ENCODE measurements around the gene FUCA2.

The FUCA2 gene

DNA sequence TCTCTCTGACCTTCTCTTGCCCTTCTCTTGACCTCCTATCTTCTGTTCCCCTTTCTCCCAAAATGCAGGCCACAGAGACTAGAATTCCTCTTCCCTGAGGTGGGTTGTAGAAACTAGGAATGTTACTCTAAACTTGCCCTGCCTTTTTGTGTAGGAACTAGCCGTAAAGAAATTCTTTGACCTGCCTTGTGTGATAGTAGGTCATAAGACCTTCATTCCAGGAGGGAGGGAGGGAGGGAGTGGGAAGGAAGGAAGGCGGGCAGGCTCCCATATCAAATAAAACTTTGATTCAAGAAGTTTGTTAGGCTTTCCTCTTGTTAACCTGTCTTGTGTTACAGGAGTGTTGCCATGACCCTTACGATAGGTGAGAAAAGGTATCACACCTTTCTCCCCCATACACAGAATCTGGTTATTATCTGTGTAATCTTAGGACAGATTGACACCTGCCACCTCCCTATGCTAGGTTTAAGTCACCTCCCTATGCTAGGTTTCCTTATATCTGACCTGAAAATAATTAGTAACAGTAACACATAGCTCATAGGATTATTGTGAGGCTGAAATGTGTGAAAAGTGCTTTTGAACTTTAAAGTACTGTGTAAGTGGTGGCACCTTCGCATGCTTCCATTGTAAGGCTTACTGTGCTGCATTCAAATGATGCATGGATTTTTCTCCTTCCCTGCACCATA is 32.6 kb upstream of the FUCA2 start:
- Histone ChIP-seq H3K4me3 (ENCODE audit: low read length) (no peak overlapping the region), H3K9me3 (ENCODE audit: low read length) (no peaks in the 10 kb centered on the region), H3K36me3 (ENCODE audit: insufficient read depth, low read length) (no peaks in the 10 kb centered on the region), H3K27me3 (ENCODE audit: insufficient read depth, low read length) (no peaks in the 10 kb centered on the region), H2AFZ (ENCODE audit: low read depth, low read length) (no peak overlapping the region), H3K4me1 (ENCODE audit: insufficient read depth, low read length) (peaks cover 11% of the 10 kb centered on the region)

DNA sequence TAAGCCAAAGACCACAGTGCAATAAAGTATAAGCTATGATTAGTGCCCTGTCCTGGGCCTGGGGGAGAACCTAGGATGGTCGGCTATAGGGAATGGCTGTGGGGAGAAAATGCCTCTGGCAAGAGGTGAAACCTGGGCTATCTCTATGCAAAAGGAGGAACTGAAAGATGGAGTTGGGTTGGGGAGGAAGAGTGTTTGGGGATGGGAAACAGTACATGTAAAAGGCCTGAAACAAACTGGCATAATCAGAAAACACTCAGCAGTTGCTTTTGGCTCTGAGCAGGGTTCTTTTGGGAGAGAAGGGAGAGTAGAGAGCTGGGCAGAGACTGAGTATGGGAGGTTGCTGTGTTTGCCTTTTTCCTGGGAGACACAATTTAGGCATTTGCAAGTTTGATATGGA is 31.9 kb upstream of the FUCA2 start:
- H2AFZ ChIP-seq (ENCODE audit: low read depth, low read length) = no peak overlapping the region
- H3K36me3 ChIP-seq (ENCODE audit: insufficient read depth, low read length) = no peaks in the 10 kb centered on the region
- H3K27me3 ChIP-seq (ENCODE audit: insufficient read depth, low read length) = no peaks in the 10 kb centered on the region
- no peaks in the 10 kb centered on the region for H3K9me3 ChIP-seq (ENCODE audit: low read length)
- H3K4me1 ChIP-seq (ENCODE audit: insufficient read depth, low read length) = peaks cover 11% of the 10 kb centered on the region
- H3K4me3 ChIP-seq (ENCODE audit: low read length) = no peak overlapping the region

DNA sequence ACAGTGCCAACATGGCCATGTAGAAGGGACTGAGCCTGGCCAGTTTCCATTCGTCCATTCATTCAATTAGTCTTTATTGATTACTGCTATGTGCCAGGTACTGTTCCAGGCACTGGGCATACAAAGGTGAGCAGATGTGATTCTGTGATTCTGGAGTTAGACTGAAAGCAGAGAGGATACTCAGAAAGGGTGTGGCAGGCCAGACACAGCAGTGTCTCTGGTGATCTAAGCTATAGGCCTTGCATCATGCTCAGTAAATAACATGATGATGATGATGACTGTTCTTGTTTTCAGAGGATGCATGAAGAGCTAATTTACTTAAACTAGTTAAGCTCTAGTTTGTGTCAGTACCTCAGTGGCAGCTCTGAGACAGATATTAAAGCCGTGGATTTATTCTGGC is 31.4 kb upstream of the FUCA2 start:
- Histone ChIP-seq H2AFZ (ENCODE audit: low read depth, low read length) (no peak overlapping the region), H3K4me3 (ENCODE audit: low read length) (no peak overlapping the region), H3K9me3 (ENCODE audit: low read length) (no peaks in the 10 kb centered on the region), H3K27me3 (ENCODE audit: insufficient read depth, low read length) (no peaks in the 10 kb centered on the region), H3K36me3 (ENCODE audit: insufficient read depth, low read length) (no peaks in the 10 kb centered on the region), H3K4me1 (ENCODE audit: insufficient read depth, low read length) (peaks cover 13% of the 10 kb centered on the region)

GRCh38 chr6:143540192-143540591 is 28.7 kb upstream of the FUCA2 start:
- Histone ChIP-seq H3K9me3 (ENCODE audit: low read length) (no peaks in the 10 kb centered on the region), H2AFZ (ENCODE audit: low read depth, low read length) (no peak overlapping the region), H3K4me3 (ENCODE audit: low read length) (no peak overlapping the region), H3K36me3 (ENCODE audit: insufficient read depth, low read length) (no peaks in the 10 kb centered on the region), H3K27me3 (ENCODE audit: insufficient read depth, low read length) (no peaks in the 10 kb centered on the region), H3K4me1 (ENCODE audit: insufficient read depth, low read length) (peaks cover 18% of the 10 kb centered on the region)

DNA sequence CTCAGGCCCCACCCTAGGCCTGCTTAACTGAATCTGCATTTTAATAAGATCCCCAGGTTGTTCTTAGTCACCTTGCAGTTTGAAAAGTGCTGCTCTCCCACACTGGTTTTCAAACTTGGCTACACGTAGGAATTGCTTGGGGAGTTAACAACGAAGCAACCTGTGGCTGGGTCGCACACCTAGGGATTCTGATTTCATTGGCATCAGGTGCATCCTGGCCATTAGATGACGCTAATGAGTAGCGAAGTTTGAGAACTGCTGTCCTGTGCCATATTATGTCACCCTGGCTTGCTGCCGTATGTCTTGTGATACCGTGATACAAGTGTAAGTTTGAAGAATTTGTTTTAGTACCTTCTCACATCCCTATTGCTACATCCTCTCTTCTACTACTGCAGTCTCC is 28.2 kb upstream of the FUCA2 start:
- Histone ChIP-seq H3K36me3 (ENCODE audit: insufficient read depth, low read length) (no peaks in the 10 kb centered on the region), H2AFZ (ENCODE audit: low read depth, low read length) (no peak overlapping the region), H3K4me3 (ENCODE audit: low read length) (no peak overlapping the region), H3K27me3 (ENCODE audit: insufficient read depth, low read length) (no peaks in the 10 kb centered on the region), H3K4me1 (ENCODE audit: insufficient read depth, low read length) (peaks cover 18% of the 10 kb centered on the region), H3K9me3 (ENCODE audit: low read length) (no peaks in the 10 kb centered on the region)

DNA sequence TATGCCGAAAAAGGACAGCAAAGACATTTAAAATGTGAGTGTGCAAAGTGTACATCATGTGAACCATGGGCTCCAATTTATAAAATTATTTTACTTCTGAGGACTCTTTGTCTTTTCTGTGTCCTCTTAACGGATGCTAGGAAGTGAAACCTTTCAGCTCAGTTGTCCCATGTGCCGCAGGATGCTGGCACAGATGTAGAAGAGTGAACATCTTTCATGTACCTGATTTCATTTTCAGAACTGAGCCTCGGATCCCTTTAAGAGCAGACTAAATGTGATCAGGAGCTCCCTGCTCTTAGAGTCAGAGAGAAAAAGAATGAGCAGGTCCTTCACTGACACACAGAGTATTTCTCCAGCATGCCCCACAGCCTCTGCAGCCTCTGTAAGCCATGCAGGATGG is 27.6 kb upstream of the FUCA2 start:
- Histone ChIP-seq H3K4me3 (ENCODE audit: low read length) (no peak overlapping the region), H3K4me1 (ENCODE audit: insufficient read depth, low read length) (peaks cover 15% of the 10 kb centered on the region), H3K27me3 (ENCODE audit: insufficient read depth, low read length) (no peaks in the 10 kb centered on the region), H2AFZ (ENCODE audit: low read depth, low read length) (no peak overlapping the region), H3K9me3 (ENCODE audit: low read length) (no peaks in the 10 kb centered on the region), H3K36me3 (ENCODE audit: insufficient read depth, low read length) (no peaks in the 10 kb centered on the region)

DNA sequence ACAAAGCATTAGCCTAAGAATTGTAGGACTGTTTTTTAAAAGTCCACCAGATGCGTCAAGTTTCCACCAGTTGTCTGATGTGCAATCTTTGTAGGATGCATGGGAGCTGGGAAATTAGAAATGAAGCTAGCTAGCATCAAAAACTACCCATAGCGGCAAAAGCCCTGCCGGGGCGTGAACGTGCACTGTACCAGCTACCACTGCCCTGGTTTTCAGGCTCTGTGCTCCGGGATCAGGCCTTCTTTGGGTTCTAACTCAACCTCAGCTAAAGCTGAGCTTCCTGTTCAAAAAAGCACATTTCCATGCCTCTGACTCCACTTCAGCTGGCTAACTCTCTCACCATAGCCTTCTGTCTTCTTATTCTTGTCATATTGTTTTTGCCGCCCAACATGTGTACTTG is 26.9 kb upstream of the FUCA2 start:
- Histone ChIP-seq H3K4me1 (ENCODE audit: insufficient read depth, low read length) (peaks cover 8% of the 10 kb centered on the region), H3K36me3 (ENCODE audit: insufficient read depth, low read length) (no peaks in the 10 kb centered on the region), H3K9me3 (ENCODE audit: low read length) (no peaks in the 10 kb centered on the region), H2AFZ (ENCODE audit: low read depth, low read length) (no peak overlapping the region), H3K27me3 (ENCODE audit: insufficient read depth, low read length) (no peaks in the 10 kb centered on the region), H3K4me3 (ENCODE audit: low read length) (no peak overlapping the region)

DNA sequence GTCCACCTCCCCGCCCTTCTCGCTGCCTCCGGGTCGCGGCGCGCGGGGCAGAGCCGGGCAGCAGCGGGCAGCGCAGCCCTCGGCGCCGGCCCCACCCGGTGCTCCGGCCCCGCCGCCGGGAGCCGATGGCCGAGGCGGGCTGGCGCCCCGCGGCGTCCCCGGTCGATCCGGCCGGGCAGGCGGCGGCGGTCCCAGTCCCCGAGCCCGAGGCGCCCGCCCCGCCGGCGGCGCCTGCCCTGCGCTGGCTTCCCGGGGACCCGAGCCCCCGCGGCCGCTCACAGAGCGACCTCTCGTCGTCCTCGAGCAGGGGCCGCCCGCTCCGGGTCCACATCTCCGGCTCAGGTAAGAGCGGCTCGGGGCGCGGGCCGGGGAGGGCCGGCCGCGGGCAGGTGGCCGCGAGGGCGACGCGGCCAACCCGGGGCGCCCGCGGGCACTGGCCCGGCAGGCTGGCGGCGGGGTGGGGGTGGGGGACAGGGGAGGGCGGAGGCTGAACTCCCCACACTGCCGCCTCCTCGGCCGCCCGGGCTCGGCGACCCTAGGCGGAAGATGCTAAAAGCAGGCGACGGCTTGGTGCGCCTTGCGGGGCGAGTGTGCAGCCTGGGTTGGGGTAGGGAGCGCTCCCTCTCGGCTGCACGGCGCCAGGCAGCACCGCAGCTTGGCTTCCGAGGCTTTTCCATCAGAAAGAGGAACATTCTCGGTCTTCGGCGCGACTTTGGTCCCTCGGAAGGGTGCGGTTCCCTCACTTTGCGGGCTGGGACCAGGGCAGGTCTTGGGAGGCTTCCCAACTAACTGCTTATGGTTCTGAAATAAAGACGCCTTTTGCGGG is 25.6 kb upstream of the FUCA2 start:
- H3K9me3 ChIP-seq (ENCODE audit: low read length) = no peaks in the 10 kb centered on the region
- H3K4me1 ChIP-seq (ENCODE audit: insufficient read depth, low read length) = peaks cover 7% of the 10 kb centered on the region
- no peaks in the 10 kb centered on the region for H3K27me3 ChIP-seq (ENCODE audit: insufficient read depth, low read length)
- peak overlapping the region; percentile 96 for H2AFZ ChIP-seq (ENCODE audit: low read depth, low read length)
- no peaks in the 10 kb centered on the region for H3K36me3 ChIP-seq (ENCODE audit: insufficient read depth, low read length)
- peak overlapping the region; percentile 63 for H3K4me3 ChIP-seq (ENCODE audit: low read length)

- no peaks in the 10 kb centered on the region for H3K27me3 ChIP-seq (ENCODE audit: insufficient read depth, low read length)
Observed at GRCh38 chr6:143536461-143536865, 24.9 kb upstream of the FUCA2 start.

GRCh38 chr6:143535189-143535614 is 23.7 kb upstream of the FUCA2 start:
- Histone ChIP-seq H2AFZ (ENCODE audit: low read depth, low read length) (no peak overlapping the region), H3K36me3 (ENCODE audit: insufficient read depth, low read length) (no peaks in the 10 kb centered on the region), H3K4me1 (ENCODE audit: insufficient read depth, low read length) (peaks cover 13% of the 10 kb centered on the region), H3K4me3 (ENCODE audit: low read length) (no peak overlapping the region), H3K9me3 (ENCODE audit: low read length) (no peaks in the 10 kb centered on the region), H3K27me3 (ENCODE audit: insufficient read depth, low read length) (no peaks in the 10 kb centered on the region)

More at GRCh38 chr6:143536461-143536865, 24.9 kb upstream of the FUCA2 start:
- Histone ChIP-seq H3K36me3 (ENCODE audit: insufficient read depth, low read length) (no peaks in the 10 kb centered on the region), H3K4me3 (ENCODE audit: low read length) (peak overlapping the region; percentile 63), H3K4me1 (ENCODE audit: insufficient read depth, low read length) (peaks cover 11% of the 10 kb centered on the region), H3K9me3 (ENCODE audit: low read length) (no peaks in the 10 kb centered on the region), H2AFZ (ENCODE audit: low read depth, low read length) (peak overlapping the region; percentile 89)

DNA sequence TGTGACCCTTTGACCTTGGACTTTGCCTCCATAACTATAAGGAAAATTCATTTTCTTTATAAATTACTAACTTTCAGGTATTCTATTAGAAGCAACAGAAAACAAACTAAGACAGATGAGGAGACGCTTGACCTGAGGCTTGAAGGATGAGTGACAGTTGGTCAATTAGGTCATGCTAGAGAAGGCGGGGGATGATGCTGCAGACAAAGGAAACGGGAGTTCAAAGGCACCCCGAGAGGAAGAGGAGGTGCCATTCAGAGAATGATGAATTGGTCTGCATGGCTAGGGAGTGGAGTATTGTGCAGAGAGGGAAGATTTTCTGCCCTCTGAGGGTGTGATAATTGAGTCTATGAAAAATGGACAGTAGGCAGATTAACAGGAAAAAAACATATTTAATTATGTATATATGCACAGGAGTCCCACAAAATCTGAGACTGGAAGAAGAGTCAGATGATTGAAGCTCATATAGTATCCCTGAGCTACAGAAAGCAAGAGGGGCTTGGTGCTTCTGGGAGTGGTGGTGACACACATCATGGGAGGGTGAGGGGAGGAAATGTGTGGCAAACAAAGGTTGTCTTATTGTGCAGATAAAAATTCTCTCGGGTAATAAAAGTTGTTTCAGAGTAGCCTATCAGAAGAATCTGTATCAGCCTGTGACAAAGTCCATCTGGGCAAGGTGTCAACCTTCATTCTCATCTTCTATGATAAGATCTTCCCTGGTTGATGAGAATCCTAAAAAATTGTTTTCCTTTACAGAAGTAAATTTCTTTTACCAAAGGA is 20.4 kb upstream of the FUCA2 start:
- Histone ChIP-seq H2AFZ (ENCODE audit: low read depth, low read length) (no peak overlapping the region), H3K36me3 (ENCODE audit: insufficient read depth, low read length) (no peaks in the 10 kb centered on the region), H3K9me3 (ENCODE audit: low read length) (no peaks in the 10 kb centered on the region), H3K27me3 (ENCODE audit: insufficient read depth, low read length) (no peaks in the 10 kb centered on the region), H3K4me3 (ENCODE audit: low read length) (no peak overlapping the region), H3K4me1 (ENCODE audit: insufficient read depth, low read length) (peaks cover 6% of the 10 kb centered on the region)

- Histone ChIP-seq H3K4me1 (ENCODE audit: insufficient read depth, low read length) (peaks cover 6% of the 10 kb centered on the region), H2AFZ (ENCODE audit: low read depth, low read length) (no peak overlapping the region), H3K36me3 (ENCODE audit: insufficient read depth, low read length) (no peaks in the 10 kb centered on the region), H3K4me3 (ENCODE audit: low read length) (no peak overlapping the region), H3K27me3 (ENCODE audit: insufficient read depth, low read length) (no peaks in the 10 kb centered on the region), H3K9me3 (ENCODE audit: low read length) (no peaks in the 10 kb centered on the region)
Observed at GRCh38 chr6:143529095-143529494, 17.6 kb upstream of the FUCA2 start.

Measured in neuron (in vitro differentiated cells).